GM12864 (cell line): ENCODE results near the gene DNAJC8.

Experiments used
- DNase-seq: peaks from one replicate; pipeline ENCODE4 v3.0.0-alpha.2; 2011; ENCODE audit warnings: low read depth
- H3K4me3 ChIP-seq: 2 replicates; pipeline ENCODE4 v1.5.1; 2011; ENCODE audit warnings: mild to moderate bottlenecking, low read depth, low read length, control low read depth
- CTCF ChIP-seq: IDR thresholded peaks from 2 replicates; pipeline ENCODE4 v1.5.1; 2011; ENCODE audit warnings: low read depth, mild to moderate bottlenecking, moderate library complexity, low read length, control low read depth, inconsistent platforms; ENCODE audit errors: missing control alignments

Gene DNAJC8

DNA sequence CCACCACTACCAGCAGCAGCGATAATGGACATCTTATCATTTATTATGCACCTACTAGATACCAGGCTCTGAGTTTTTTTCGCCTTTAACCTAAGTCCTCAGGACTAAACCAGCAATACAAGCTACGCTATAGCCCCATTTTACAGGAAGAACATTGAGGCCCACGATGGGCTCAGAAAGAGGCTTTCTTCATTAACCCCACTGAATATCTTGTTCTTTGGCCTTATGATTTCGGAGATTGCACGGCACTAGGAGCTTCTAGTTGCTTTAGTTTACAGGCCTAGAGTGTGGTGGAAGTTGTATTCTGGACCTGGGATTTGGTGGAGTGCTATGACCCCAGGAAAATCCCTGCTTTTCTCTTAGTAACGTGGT lies 28.0 kb upstream of the DNAJC8 start:
- no peak for TF ChIP-seq CTCF
- peak overlapping the region; percentile 99 for H3K4me3 ChIP-seq
- no peak for DNase-seq

DNA sequence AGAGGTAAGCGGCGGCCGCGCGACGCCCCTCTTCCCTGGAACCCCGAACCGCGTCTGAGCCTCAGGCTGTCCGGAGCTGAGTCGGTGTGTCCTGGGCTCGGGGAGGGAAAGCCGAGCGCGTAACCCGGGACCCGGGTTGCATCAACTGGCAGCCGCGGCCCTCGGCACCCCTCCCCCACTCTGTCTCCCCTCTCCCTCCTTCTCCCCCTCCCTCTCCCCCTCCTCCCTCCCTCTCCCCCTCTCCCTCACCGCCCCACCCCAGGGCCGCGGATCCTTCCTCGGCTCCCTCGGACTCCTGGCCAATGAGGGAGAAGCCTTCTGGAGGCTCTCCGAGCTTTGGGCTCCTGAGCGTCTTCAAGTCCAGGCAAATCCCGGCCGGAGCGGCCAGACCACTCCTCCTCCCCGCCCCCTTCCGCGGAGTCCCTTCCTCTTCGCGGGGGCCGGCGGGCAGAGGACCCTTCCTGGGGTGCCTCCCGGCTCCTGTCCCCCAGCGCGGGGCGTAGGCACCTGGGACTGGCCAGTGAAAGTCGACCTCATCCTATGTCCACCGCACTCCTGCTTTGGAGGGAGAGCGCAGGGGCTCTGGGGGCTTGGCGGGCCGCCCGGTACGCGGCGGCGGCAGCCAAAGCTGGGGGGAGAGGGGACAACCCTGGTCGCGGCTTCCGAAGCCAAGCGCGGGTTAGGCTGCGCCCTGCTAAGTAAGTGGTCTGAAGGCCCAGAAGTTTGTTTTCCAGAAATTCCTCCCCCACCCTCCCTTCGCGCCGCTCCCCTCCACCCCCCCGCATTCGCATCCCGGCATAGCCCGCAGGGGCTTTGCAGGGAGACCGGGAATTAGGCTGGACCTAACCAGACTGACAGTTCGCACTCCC lies 27.3 kb upstream of the DNAJC8 start:
- TF ChIP-seq CTCF, result no peak
- H3K4me3 ChIP-seq, result peak overlapping the region; percentile 99
- DNase-seq, result no peak

DNA sequence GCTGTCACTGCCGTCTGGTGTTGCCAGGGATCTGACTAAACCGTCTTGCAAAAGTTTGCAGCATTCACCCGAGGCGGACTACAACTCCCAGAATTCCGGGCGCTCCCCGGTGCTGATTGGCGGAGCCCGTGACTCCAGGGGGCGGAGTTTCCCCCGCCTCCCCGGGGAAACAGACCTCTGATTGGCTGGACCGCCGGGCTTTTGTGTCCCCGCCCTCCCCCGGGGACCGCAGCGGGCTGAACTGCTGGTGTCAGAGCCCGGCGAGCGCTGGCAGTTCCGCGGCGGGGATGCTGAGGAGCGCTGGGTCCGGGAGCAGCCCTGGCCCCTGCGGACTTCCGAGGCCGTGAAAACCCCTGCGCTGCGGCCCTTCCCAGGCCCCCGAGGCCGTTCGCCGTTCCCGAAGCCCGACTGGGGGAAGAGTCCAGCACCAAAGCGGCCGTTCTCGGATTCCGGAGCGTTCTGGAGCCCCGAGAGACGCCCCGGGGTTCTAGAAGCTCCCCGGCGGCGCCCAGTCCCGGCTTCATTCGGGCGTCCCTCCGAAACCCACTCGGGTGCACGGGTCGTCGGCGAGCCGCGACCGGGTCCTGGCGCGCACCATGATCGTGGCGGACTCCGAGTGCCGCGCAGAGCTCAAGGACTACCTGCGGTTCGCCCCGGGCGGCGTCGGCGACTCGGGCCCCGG lies 26.6 kb upstream of the DNAJC8 start, which contains the start of gene SESN2:
Gene SESN2 (plus strand): TSS at position 267 of the 682 bp plus-strand sequence. CDS start 330 bp downstream, at position 597.
- peak within 1 kb of the TSS; percentile 99 for H3K4me3 ChIP-seq
- DNase-seq, result peak; percentile 95
- TF ChIP-seq CTCF, result no peak

DNA sequence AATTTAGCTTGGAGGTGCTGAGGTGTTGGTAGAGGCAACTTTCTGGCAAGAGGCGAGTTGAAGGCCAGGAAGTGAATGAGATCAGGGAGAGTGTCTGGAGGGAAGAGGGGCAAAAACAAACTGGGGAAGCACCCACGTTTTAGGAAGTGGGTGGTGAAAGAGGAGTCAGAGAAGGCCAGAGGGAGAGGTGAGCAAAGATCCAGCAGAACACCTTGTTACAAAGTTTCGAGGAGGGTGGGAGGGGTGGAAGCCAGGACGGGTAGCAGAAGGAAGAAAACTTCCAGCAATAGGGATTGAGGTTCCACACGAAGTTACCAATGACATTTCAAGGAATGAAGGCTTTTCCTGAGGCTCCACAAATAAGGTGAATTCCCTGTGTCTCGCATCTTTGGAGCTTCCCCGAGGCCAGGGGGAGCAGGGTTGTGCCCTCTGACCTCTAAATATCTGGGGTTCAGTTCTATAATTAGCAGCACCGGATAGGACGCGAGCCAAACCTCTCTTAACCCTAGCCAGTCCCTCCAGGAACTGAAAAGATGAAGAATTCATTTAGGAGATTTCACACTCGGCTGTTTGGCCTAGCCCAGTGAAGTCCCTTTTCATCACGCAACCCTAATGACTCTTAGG lies 25.9 kb upstream of the DNAJC8 start:
- H3K4me3 ChIP-seq, result peak overlapping the region; percentile 37
- TF ChIP-seq CTCF, result no peak
- DNase-seq, result no peak

DNA sequence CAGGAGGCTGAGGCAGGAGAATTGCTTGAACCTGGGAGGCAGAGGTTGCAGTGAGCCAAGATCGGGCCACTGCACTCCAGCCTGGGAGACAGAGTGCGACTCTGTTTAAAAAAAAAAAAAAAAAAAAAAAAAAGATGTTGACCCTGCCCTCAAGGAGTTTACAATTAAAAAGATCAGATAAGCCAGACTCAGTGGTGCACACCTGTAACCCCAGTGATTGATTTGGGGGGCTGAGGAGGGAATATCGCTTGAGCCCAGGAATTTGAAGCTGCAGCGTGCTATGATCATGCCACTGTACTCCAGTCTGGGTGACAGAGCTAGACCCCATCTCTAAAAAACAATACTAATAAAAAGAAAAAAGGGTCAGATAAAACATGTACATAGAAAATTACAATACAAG lies 24.9 kb upstream of the DNAJC8 start:
- no peak overlapping the region for H3K4me3 ChIP-seq
- no peak for TF ChIP-seq CTCF
- no peak for DNase-seq

GRCh38 chr1:28256197-28256827 lies 23.5 kb upstream of the DNAJC8 start:
- no peak for TF ChIP-seq CTCF
- no peak for DNase-seq

More at GRCh38 chr1:28256197-28256827, 23.5 kb upstream of the DNAJC8 start:
- H3K4me3 ChIP-seq, result no peak overlapping the region
